ENCODE data around the gene NPY.
"Not testable (repeated sequence)": the region's sequence is repeated elsewhere in the genome, so short reads cannot be mapped to it uniquely, and the experiment has no call there.

NPY gene

DNA sequence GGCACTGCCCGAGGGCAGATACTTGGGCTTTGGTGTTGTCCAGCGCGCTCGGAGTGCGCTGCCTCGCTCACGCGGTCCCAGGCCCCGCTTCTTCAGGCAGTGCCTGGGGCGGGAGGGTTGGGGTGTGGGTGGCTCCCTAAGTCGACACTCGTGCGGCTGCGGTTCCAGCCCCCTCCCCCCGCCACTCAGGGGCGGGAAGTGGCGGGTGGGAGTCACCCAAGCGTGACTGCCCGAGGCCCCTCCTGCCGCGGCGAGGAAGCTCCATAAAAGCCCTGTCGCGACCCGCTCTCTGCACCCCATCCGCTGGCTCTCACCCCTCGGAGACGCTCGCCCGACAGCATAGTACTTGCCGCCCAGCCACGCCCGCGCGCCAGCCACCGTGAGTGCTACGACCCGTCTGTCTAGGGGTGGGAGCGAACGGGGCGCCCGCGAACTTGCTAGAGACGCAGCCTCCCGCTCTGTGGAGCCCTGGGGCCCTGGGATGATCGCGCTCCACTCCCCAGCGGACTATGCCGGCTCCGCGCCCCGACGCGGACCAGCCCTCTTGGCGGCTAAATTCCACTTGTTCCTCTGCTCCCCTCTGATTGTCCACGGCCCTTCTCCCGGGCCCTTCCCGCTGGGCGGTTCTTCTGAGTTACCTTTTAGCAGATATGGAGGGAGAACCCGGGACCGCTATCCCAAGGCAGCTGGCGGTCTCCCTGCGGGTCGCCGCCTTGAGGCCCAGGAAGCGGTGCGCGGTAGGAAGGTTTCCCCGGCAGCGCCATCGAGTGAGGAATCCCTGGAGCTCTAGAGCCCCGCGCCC, at the start of gene NPY:
Gene NPY (plus strand): TSS at position 294 of the 802 bp plus-strand sequence. CDS start 1,051 bp downstream, outside the sequence.
- DNase-seq (ENCODE audit: low read depth in 1 of 2, low spot score in 1 of 2), result no peak
- no peak for TF ChIP-seq JUND (IDR thresholded peaks at IDR 0.05; ENCODE audit: low read depth)
- in situ Hi-C loops (cut with HindIII; ENCODE audit: low pct_unique_long_range_greater_than_20kb, low sequenced_read_pairs), result no loop called here

- in situ Hi-C loops (cut with HindIII; ENCODE audit: low pct_unique_long_range_greater_than_20kb, low sequenced_read_pairs), result no loop called here
- no peak for DNase-seq (ENCODE audit: low read depth in 1 of 2, low spot score in 1 of 2)
- TF ChIP-seq JUND (IDR thresholded peaks at IDR 0.05; ENCODE audit: low read depth), result no peak
Measured at GRCh38 chr7:24239260-24239659, 44.7 kb upstream of the NPY start.

DNA sequence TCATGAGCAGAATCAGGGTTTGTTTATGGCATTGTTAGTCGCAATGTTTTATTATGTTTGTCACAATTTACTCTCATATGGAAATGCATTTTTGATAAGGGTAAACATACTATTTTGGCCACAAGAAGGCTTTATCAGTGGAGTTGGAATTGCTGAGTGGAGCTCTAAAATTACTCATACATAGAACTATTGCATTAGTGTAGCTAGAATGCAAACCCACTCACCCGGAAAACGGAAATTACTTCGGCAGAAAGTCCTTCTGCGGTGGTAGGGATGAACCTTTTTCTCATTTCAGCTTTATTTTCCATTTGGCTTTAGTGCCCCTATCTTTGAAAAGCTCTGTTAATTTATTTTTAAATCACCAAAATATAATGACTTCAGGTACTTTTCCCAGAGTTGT, 42.8 kb upstream of the NPY start:
- DNase-seq (ENCODE audit: low read depth in 1 of 2, low spot score in 1 of 2), result no peak
- no peak for TF ChIP-seq JUND (IDR thresholded peaks at IDR 0.05; ENCODE audit: low read depth)
- in situ Hi-C loops (cut with HindIII; ENCODE audit: low pct_unique_long_range_greater_than_20kb, low sequenced_read_pairs), result no loop called here

GRCh38 chr7:24244554-24244953, 39.4 kb upstream of the NPY start:
- in situ Hi-C loops (cut with HindIII; ENCODE audit: low pct_unique_long_range_greater_than_20kb, low sequenced_read_pairs), result no loop called here
- no peak for TF ChIP-seq JUND (IDR thresholded peaks at IDR 0.05; ENCODE audit: low read depth)
- DNase-seq (ENCODE audit: low read depth in 1 of 2, low spot score in 1 of 2), result no peak

GRCh38 chr7:24245362-24245761, 38.6 kb upstream of the NPY start:
- no peak for TF ChIP-seq JUND (IDR thresholded peaks at IDR 0.05; ENCODE audit: low read depth)
- in situ Hi-C loops (cut with HindIII; ENCODE audit: low pct_unique_long_range_greater_than_20kb, low sequenced_read_pairs), result no loop called here
- no peak for DNase-seq (ENCODE audit: low read depth in 1 of 2, low spot score in 1 of 2)

DNA sequence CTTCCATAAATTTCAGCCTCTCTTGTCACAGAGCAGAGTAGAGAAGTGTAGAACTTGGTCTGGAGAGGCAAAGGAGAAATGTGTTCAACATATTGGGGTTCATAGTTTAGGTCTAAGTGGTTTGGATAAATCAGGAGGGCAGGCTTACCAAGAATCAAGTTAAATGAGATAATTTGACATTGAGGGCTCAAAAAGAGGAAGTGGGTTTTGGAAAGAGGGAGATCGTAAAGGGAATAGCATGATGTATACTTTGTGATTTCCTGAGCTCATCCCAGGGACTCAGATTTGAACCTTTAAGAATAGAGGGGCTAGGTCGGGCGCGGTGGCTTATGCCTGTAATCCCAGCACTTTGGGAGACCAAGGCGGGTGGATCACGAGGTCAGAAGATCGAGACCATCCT, 34.7 kb upstream of the NPY start:
- in situ Hi-C loops (cut with HindIII; ENCODE audit: low pct_unique_long_range_greater_than_20kb, low sequenced_read_pairs), result no loop called here
- no peak for DNase-seq (ENCODE audit: low read depth in 1 of 2, low spot score in 1 of 2)
- TF ChIP-seq JUND (IDR thresholded peaks at IDR 0.05; ENCODE audit: low read depth), result no peak

GRCh38 chr7:24251568-24251967, 32.4 kb upstream of the NPY start:
- in situ Hi-C loops (cut with HindIII; ENCODE audit: low pct_unique_long_range_greater_than_20kb, low sequenced_read_pairs), result no loop called here
- no peak for DNase-seq (ENCODE audit: low read depth in 1 of 2, low spot score in 1 of 2)
- TF ChIP-seq JUND (IDR thresholded peaks at IDR 0.05; ENCODE audit: low read depth), result no peak

DNA sequence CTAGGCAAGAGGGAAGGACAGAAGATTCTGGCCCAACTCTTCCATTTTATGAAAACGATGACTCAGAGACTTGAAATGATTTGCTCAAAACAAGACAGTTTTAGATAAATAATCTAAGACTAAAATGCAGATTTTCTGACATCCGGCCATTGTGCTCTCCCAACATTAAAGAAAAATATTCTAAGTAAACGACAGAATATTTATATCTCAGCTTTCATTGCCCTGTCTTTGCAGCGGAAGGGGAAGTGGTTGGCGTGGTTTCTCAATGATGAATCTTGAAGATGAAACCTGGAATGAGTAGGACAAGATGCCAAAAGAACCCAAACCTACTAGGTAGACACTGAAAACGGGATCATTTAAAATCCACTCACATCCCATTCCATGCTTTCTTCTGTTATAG, 28.9 kb upstream of the NPY start:
- no peak for DNase-seq (ENCODE audit: low read depth in 1 of 2, low spot score in 1 of 2)
- TF ChIP-seq JUND (IDR thresholded peaks at IDR 0.05; ENCODE audit: low read depth), result no peak
- in situ Hi-C loops (cut with HindIII; ENCODE audit: low pct_unique_long_range_greater_than_20kb, low sequenced_read_pairs), result no loop called here

GRCh38 chr7:24258324-24258723, 25.7 kb upstream of the NPY start:
- in situ Hi-C loops (cut with HindIII; ENCODE audit: low pct_unique_long_range_greater_than_20kb, low sequenced_read_pairs); DNase-seq (ENCODE audit: low read depth in 1 of 2, low spot score in 1 of 2): not testable (repeated sequence)

GRCh38 chr7:24271938-24272337, 12.1 kb upstream of the NPY start:
- in situ Hi-C loops (cut with HindIII; ENCODE audit: low pct_unique_long_range_greater_than_20kb, low sequenced_read_pairs), result no loop called here
- no peak for TF ChIP-seq JUND (IDR thresholded peaks at IDR 0.05; ENCODE audit: low read depth)
- peak in 1 of 2 experiments; percentile 15 for DNase-seq (ENCODE audit: low read depth in 1 of 2, low spot score in 1 of 2)

GRCh38 chr7:24279512-24279911, 4.5 kb upstream of the NPY start:
- TF ChIP-seq JUND (IDR thresholded peaks at IDR 0.05; ENCODE audit: low read depth), result no peak
- in situ Hi-C loops (cut with HindIII; ENCODE audit: low pct_unique_long_range_greater_than_20kb, low sequenced_read_pairs), result no loop called here
- DNase-seq (ENCODE audit: low read depth in 1 of 2, low spot score in 1 of 2), result no peak

DNA sequence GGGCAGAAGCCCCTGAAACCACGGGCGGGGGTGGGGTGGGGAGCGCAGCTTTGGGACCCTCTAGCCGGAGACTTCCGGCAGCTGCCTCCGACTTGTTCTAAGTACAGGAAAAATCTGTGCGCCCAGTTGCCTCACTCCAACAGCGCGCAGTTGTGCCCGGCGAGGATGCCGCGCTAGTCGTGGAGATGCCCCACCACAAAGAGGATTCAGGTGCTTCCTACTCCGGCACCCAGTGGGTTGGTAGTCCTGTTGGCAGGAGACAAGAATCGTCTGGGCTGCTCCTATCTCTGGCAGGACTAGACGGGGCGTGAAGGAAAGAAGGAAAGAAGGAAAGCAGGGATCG, 465 bp upstream of the NPY start:
- DNase-seq (ENCODE audit: low read depth in 1 of 2, low spot score in 1 of 2), result no peak
- in situ Hi-C loops (cut with HindIII; ENCODE audit: low pct_unique_long_range_greater_than_20kb, low sequenced_read_pairs), result no loop called here
- no peak for TF ChIP-seq JUND (IDR thresholded peaks at IDR 0.05; ENCODE audit: low read depth)

GRCh38 chr7:24284699-24285506, 913 bp downstream of the NPY start:
- in situ Hi-C loops (cut with HindIII; ENCODE audit: low pct_unique_long_range_greater_than_20kb, low sequenced_read_pairs), result no loop called here
- DNase-seq (ENCODE audit: low read depth in 1 of 2, low spot score in 1 of 2), result no peak

More at GRCh38 chr7:24284699-24285506, 913 bp downstream of the NPY start:
- TF ChIP-seq JUND (IDR thresholded peaks at IDR 0.05; ENCODE audit: low read depth), result no peak
